SH-SY5Y (cell line): ENCODE results near the gene OBSCN.

Experiments
- GATA2 ChIP-seq: IDR thresholded peaks from 2 replicates; pipeline ENCODE4 v1.6.1; 2011; ENCODE audit warnings: mild to moderate bottlenecking, low read depth, low read length
- GATA3 ChIP-seq: IDR thresholded peaks from 2 replicates; pipeline ENCODE4 v1.6.1; 2011; ENCODE audit warnings: low read depth, mild to moderate bottlenecking, low read length, moderate library complexity

- no peak for TF ChIP-seq GATA3
- TF ChIP-seq GATA2: no peak
These were observed 166.1 kb downstream of the OBSCN start for GRCh38 chr1:228373681-228374571.
